OCI-LY1 (cell line): ENCODE data around the gene NDC1.

Experiments
- CTCF ChIP-seq: fragments of 200-600 bp; sonication (generic), shearing (Covaris generic); IDR thresholded peaks from 2 replicates; pipeline ENCODE4 v1.5.1; 2017; ENCODE audit warnings: mild to moderate bottlenecking, antibody characterized with exemption, low read length, moderate library complexity, mixed read lengths
- EZH2 ChIP-seq: fragments of 200-600 bp; sonication (generic), shearing (Covaris generic); IDR thresholded peaks from 2 replicates; pipeline ENCODE4 v1.8.0; 2017; ENCODE audit warnings: borderline replicate concordance, mixed run types, mild to moderate bottlenecking, antibody characterized with exemption, low read length, moderate library complexity, mixed read lengths

GRCh38 chr1:53838654-53838974 is 518 bp upstream of the NDC1 start:
- no peak for TF ChIP-seq CTCF
- TF ChIP-seq EZH2 = no peak
